GM12892 (cell line): ENCODE measurements around the gene GLTPD2.

ENCODE experiments used
- POLR2A ChIP-seq: IDR thresholded peaks from 2 replicates; pipeline ENCODE4 v1.6.1; 2011; ENCODE audit warnings: low read depth, low read length, control low read depth
- POLR2AphosphoS5 ChIP-seq: IDR thresholded peaks from 2 replicates; pipeline ENCODE4 v1.6.1; 2011; ENCODE audit warnings: low read depth, low read length, control low read depth
- TAF1 ChIP-seq: IDR thresholded peaks from 2 replicates; pipeline ENCODE4 v1.6.1; 2011; ENCODE audit warnings: low read depth, mild to moderate bottlenecking, control low read depth, low read length, borderline replicate concordance

GRCh38 chr17:4834681-4835020 is 45.9 kb downstream of the GLTPD2 start:
- no peak for TF ChIP-seq POLR2A
- no peak for TF ChIP-seq POLR2AphosphoS5
- no peak for TF ChIP-seq TAF1
